ENCODE measurements around the gene HMCN2. TPM values are rescaled to one million over a fixed set of nuclear protein-coding genes. Genes with fewer than 3 reads are reported as not detected.

The HMCN2 gene
- polyA plus RNA-seq, 1 of the 3 experiments (the other 2 are of a cell fraction): 0.15 TPM

DNA sequence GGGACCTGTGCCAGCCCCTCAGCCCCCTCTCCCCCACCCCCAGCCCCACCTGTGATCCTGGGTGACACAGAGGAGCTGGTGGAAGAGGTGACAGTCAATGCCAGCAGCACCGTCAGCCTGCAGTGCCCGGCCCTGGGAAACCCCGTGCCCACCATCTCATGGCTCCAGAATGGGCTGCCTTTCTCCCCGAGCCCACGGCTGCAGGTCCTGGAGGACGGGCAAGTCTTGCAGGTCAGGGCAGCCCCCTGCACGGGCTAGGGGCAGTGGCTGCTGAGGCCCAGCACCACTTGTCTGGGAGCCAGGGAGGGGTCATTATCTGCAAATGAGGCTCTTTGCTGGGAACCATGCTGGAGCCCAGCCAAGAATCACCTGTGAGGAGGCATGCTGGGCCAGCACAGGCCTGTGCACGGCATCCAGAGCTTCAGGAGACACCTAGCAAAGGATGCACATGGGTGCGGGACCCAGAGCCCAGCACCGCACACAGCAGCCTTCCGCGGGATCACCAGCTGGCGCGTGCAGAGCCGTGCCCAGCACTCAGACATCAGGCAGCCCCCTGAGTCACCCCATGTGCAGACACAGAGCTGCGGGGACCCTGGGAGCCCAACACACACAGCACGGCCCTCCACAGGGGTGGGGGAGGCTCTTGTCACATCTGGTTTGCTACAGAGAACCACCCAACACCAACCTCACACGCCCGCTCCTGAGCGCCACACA lies 117.2 kb downstream of the HMCN2 start:
- CTCF ChIA-PET: no interaction called here

DNA sequence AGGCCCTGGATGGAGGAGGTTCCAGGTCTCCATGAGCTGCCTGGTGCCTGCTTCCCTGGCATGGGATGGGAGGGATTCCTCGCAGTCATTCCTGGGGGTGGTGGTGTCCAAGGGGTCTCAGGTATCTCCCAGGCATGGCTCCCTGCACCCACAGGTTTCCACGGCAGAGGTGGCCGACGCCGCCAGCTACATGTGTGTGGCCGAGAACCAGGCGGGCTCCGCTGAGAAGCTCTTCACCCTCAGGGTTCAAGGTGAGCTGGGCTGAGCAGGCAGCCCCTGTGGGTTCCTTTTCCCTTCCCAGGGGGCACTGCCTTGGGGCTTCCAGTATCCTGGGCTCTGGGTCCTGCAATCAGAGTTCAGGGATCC lies 117.8 kb downstream of the HMCN2 start:
- TF ChIP-seq ELF1 (IDR thresholded peaks at IDR 0.05) (no peak), TCF12 (IDR thresholded peaks at IDR 0.05) (no peak), TAF1 (IDR thresholded peaks at IDR 0.05; ENCODE audit: borderline replicate concordance, low read depth, low read length) (no peak), CHD2 (IDR thresholded peaks at IDR 0.05; ENCODE audit: low read length, partially characterized antibody) (no peak), RAD21 (IDR thresholded peaks at IDR 0.05; ENCODE audit: low read length) (no peak), EP300 (IDR thresholded peaks at IDR 0.05; ENCODE audit: borderline replicate concordance in 1 of 2, low read depth in 1 of 2, low read length in 1 of 2) (no peak), RFX5 (IDR thresholded peaks at IDR 0.05; ENCODE audit: low read length) (no peak), JUND (IDR thresholded peaks at IDR 0.05) (no peak), FOXJ3 (CRISPR knock-in tag; IDR thresholded peaks at IDR 0.05) (no peak), TEAD4 (IDR thresholded peaks at IDR 0.05; ENCODE audit: borderline replicate concordance, insufficient read depth) (no peak), SIN3A (IDR thresholded peaks at IDR 0.05; ENCODE audit: borderline replicate concordance, low read depth, low read length) (no peak)
- TF ChIP-seq, protein P1, sequence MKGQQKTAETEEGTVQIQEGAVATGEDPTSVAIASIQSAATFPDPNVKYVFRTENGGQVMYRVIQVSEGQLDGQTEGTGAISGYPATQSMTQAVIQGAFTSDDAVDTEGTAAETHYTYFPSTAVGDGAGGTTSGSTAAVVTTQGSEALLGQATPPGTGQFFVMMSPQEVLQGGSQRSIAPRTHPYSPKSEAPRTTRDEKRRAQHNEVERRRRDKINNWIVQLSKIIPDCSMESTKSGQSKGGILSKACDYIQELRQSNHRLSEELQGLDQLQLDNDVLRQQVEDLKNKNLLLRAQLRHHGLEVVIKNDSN (IDR thresholded peaks at IDR 0.05; ENCODE audit: borderline replicate concordance, low read depth): no peak
- TF ChIP-seq, protein P2, sequence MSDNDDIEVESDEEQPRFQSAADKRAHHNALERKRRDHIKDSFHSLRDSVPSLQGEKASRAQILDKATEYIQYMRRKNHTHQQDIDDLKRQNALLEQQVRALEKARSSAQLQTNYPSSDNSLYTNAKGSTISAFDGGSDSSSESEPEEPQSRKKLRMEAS (IDR thresholded peaks at IDR 0.05; ENCODE audit: low read depth): no peak
- TF ChIP-seq, protein P3, sequence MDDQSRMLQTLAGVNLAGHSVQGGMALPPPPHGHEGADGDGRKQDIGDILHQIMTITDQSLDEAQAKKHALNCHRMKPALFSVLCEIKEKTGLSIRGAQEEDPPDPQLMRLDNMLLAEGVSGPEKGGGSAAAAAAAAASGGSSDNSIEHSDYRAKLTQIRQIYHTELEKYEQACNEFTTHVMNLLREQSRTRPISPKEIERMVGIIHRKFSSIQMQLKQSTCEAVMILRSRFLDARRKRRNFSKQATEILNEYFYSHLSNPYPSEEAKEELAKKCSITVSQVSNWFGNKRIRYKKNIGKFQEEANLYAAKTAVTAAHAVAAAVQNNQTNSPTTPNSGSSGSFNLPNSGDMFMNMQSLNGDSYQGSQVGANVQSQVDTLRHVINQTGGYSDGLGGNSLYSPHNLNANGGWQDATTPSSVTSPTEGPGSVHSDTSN (IDR thresholded peaks at IDR 0.05): no peak
- TF ChIP-seq, protein P4, sequence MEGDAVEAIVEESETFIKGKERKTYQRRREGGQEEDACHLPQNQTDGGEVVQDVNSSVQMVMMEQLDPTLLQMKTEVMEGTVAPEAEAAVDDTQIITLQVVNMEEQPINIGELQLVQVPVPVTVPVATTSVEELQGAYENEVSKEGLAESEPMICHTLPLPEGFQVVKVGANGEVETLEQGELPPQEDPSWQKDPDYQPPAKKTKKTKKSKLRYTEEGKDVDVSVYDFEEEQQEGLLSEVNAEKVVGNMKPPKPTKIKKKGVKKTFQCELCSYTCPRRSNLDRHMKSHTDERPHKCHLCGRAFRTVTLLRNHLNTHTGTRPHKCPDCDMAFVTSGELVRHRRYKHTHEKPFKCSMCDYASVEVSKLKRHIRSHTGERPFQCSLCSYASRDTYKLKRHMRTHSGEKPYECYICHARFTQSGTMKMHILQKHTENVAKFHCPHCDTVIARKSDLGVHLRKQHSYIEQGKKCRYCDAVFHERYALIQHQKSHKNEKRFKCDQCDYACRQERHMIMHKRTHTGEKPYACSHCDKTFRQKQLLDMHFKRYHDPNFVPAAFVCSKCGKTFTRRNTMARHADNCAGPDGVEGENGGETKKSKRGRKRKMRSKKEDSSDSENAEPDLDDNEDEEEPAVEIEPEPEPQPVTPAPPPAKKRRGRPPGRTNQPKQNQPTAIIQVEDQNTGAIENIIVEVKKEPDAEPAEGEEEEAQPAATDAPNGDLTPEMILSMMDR (IDR thresholded peaks at IDR 0.05): no peak
- TF ChIP-seq, protein P5, sequence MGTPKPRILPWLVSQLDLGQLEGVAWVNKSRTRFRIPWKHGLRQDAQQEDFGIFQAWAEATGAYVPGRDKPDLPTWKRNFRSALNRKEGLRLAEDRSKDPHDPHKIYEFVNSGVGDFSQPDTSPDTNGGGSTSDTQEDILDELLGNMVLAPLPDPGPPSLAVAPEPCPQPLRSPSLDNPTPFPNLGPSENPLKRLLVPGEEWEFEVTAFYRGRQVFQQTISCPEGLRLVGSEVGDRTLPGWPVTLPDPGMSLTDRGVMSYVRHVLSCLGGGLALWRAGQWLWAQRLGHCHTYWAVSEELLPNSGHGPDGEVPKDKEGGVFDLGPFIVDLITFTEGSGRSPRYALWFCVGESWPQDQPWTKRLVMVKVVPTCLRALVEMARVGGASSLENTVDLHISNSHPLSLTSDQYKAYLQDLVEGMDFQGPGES (IDR thresholded peaks at IDR 0.05; ENCODE audit: low read depth, low read length): no peak
- ChIA-PET CTCF (no interaction called here), POLR2A (no interaction called here)

More for the DNA sequence above, 117.2 kb downstream of the HMCN2 start:
- peaks cover 0 to 11% of the 10 kb centered on the region in 2 experiments; a peak in 1 of 4 replicates for H3K4me1 ChIP-seq (ENCODE audit: control insufficient read depth in 1 of 2, insufficient read depth in 2 of 2, low read depth in 1 of 2, low read length in 1 of 2)
- DNase-seq: no peak
- no peak overlapping the region for H2AFZ ChIP-seq (ENCODE audit: low read depth)
- H3K9ac ChIP-seq: no peak overlapping the region
- no peak for TF ChIP-seq SIN3A (IDR thresholded peaks at IDR 0.05; ENCODE audit: borderline replicate concordance, low read depth, low read length)
- H3F3A ChIP-seq (replicated peaks; ENCODE audit: insufficient read depth): no peaks in the 10 kb centered on the region
- no peaks in the 10 kb centered on the region for H3K27me3 ChIP-seq (ENCODE audit: insufficient read depth)
- H3K36me3 ChIP-seq (replicated peaks in 1 of 2; ENCODE audit: control insufficient read depth in 1 of 2, insufficient read depth in 2 of 2, low read length in 1 of 2): no peaks in the 10 kb centered on the region
- POLR2A ChIA-PET: no interaction called here
- H3K4me2 ChIP-seq: no peak overlapping the region
- H3K9me2 ChIP-seq: no peaks in the 10 kb centered on the region
- H3K4me3 ChIP-seq (ENCODE audit: low read depth in 2 of 2, low read length in 1 of 2): no peak overlapping the region
- H3K27ac ChIP-seq (ENCODE audit: low read depth in 2 of 2, low read length in 1 of 2): no peak overlapping the region
- H4K20me1 ChIP-seq (ENCODE audit: insufficient read depth): no peaks in the 10 kb centered on the region
- no peaks in the 10 kb centered on the region for H3K9me3 ChIP-seq
- WGBS (ENCODE audit: low lambda C conversion rate): 50% methylated on average over 2 of the region's 20 CpGs
- H3K79me2 ChIP-seq (ENCODE audit: insufficient read depth): no peaks in the 10 kb centered on the region

More for the DNA sequence above, 117.8 kb downstream of the HMCN2 start:
- Histone ChIP-seq H3K9ac (no peak overlapping the region), H4K20me1 (ENCODE audit: insufficient read depth) (no peaks in the 10 kb centered on the region), H3K4me1 (ENCODE audit: control insufficient read depth in 1 of 2, insufficient read depth in 2 of 2, low read depth in 1 of 2, low read length in 1 of 2) (peaks cover 0 to 11% of the 10 kb centered on the region in 2 experiments; a peak in 1 of 4 replicates), H3K4me3 (ENCODE audit: low read depth in 2 of 2, low read length in 1 of 2) (no peak overlapping the region), H3K4me2 (no peak overlapping the region), H3F3A (replicated peaks; ENCODE audit: insufficient read depth) (no peaks in the 10 kb centered on the region), H3K9me3 (no peaks in the 10 kb centered on the region), H3K36me3 (replicated peaks in 1 of 2; ENCODE audit: control insufficient read depth in 1 of 2, insufficient read depth in 2 of 2, low read length in 1 of 2) (no peaks in the 10 kb centered on the region), H3K27ac (ENCODE audit: low read depth in 2 of 2, low read length in 1 of 2) (no peak overlapping the region), H3K79me2 (ENCODE audit: insufficient read depth) (no peaks in the 10 kb centered on the region), H2AFZ (ENCODE audit: low read depth) (no peak overlapping the region), H3K9me2 (no peaks in the 10 kb centered on the region), H3K27me3 (ENCODE audit: insufficient read depth) (no peaks in the 10 kb centered on the region)
- DNase-seq: no peak
- whole genome bisulfite sequencing (ENCODE audit: low lambda C conversion rate): 84% methylated on average over 5 of the region's 8 CpGs
